Tongue (tissue), 2 donors: ENCODE measurements around the gene TPSAB1. TPM values are rescaled to one million over a fixed set of nuclear protein-coding genes. Genes with fewer than 3 reads are reported as not detected.

ENCODE experiments used
- DNase-seq: peaks from one replicate; pipeline ENCODE4 v3.0.0-alpha.2; 2015
- total RNA-seq: library from RNA; depleted of rRNA; stranded (reverse); fragments of >200 nt; gene quantifications from one replicate; pipeline ENCODE4 v1.2.3, GENCODE V29; 2014

The TPSAB1 gene
- total RNA-seq, 1 donor from 2014 or later = 4.5 TPM

- DNase-seq = no peak
Observed at GRCh38 chr16:1210461-1210860, 30.0 kb upstream of the TPSAB1 start.

GRCh38 chr16:1211451-1212268 lies 28.8 kb upstream of the TPSAB1 start:
- no peak for DNase-seq

- DNase-seq = no peak
Observed at GRCh38 chr16:1212616-1213194, 27.8 kb upstream of the TPSAB1 start.

- DNase-seq = no peak
Observed at GRCh38 chr16:1213231-1213630, 27.3 kb upstream of the TPSAB1 start.

GRCh38 chr16:1213796-1214372 lies 26.6 kb upstream of the TPSAB1 start:
- DNase-seq = no peak

- DNase-seq = no peak
Observed at GRCh38 chr16:1214719-1215118, 25.8 kb upstream of the TPSAB1 start.

GRCh38 chr16:1215574-1216295 lies 24.8 kb upstream of the TPSAB1 start:
- DNase-seq = no peak

- DNase-seq = no peak
Observed at GRCh38 chr16:1216296-1216619, 24.2 kb upstream of the TPSAB1 start.

- DNase-seq = peak; percentile 33
Observed at GRCh38 chr16:1216681-1217400, 23.7 kb upstream of the TPSAB1 start.

GRCh38 chr16:1217526-1217925 lies 23.0 kb upstream of the TPSAB1 start:
- no peak for DNase-seq

- DNase-seq = no peak
Observed at GRCh38 chr16:1218061-1218929, 22.2 kb upstream of the TPSAB1 start.

- DNase-seq = no peak
Observed at GRCh38 chr16:1218930-1219611, 21.4 kb upstream of the TPSAB1 start.

- DNase-seq = no peak
Observed at GRCh38 chr16:1220098-1220728, 20.3 kb upstream of the TPSAB1 start.

GRCh38 chr16:1220841-1221627 lies 19.5 kb upstream of the TPSAB1 start:
- no peak for DNase-seq

GRCh38 chr16:1221628-1222552 lies 18.6 kb upstream of the TPSAB1 start:
- DNase-seq = peak; percentile 51

GRCh38 chr16:1222553-1223354 lies 17.8 kb upstream of the TPSAB1 start:
- DNase-seq = no peak
